ENCODE data around the gene CCDC85C.

- TF ChIP-seq, protein P1, sequence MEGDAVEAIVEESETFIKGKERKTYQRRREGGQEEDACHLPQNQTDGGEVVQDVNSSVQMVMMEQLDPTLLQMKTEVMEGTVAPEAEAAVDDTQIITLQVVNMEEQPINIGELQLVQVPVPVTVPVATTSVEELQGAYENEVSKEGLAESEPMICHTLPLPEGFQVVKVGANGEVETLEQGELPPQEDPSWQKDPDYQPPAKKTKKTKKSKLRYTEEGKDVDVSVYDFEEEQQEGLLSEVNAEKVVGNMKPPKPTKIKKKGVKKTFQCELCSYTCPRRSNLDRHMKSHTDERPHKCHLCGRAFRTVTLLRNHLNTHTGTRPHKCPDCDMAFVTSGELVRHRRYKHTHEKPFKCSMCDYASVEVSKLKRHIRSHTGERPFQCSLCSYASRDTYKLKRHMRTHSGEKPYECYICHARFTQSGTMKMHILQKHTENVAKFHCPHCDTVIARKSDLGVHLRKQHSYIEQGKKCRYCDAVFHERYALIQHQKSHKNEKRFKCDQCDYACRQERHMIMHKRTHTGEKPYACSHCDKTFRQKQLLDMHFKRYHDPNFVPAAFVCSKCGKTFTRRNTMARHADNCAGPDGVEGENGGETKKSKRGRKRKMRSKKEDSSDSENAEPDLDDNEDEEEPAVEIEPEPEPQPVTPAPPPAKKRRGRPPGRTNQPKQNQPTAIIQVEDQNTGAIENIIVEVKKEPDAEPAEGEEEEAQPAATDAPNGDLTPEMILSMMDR (IDR thresholded peaks at IDR 0.05): no peak
- no peak for TF ChIP-seq POLR2A (IDR thresholded peaks at IDR 0.05)
These were observed at the start of gene CCDC85C for GRCh38 chr14:99603471-99604277.

Data from testis (tissue), 2 donors.